Esophagus squamous epithelium (tissue), 4 donors: ENCODE results near the gene RFTN1.

Experiments used
- CTCF ChIP-seq, 6 experiments: fragments of 450-650 bp in 4 of 6; fragments of 200-600 bp in 2 of 6; sonication (generic) in 2 of 6; IDR thresholded peaks; one replicate each; pipeline ENCODE4 v1.5.1; 2016 to 2019; ENCODE audit warnings: antibody characterized with exemption in 6 of 6, mild to moderate bottlenecking in 4 of 6, moderate library complexity in 4 of 6
- POLR2A ChIP-seq, 4 donors: fragments of 450-650 bp; IDR thresholded peaks; one replicate each; pipeline ENCODE4 v1.6.1; 2017; ENCODE audit warnings: antibody characterized with exemption in 4 of 4, mild to moderate bottlenecking in 4 of 4, moderate library complexity in 3 of 4

GRCh38 chr3:16284633-16285032, 228.9 kb downstream of the RFTN1 start:
- no peak for TF ChIP-seq CTCF (IDR thresholded peaks at IDR 0.05)
- no peak for TF ChIP-seq POLR2A (IDR thresholded peaks at IDR 0.05)
